ENCODE measurements around the gene BTBD9.

BTBD9 gene

GRCh38 chr6:38639498-38640215, at the start of gene BTBD9:
TSS of gene BTBD9 (minus strand) at chr6:38639929.
- peak; percentile 47 to 74 for DNase-seq (ENCODE audit: low read depth in 2 of 2)

- DNase-seq (ENCODE audit: low read depth in 2 of 2), result no peak
Measured at GRCh38 chr6:38688579-38689087, 48.9 kb upstream of the BTBD9 start.

- DNase-seq (ENCODE audit: low read depth in 2 of 2), result no peak
Measured at GRCh38 chr6:38687549-38687948, 47.8 kb upstream of the BTBD9 start.

- DNase-seq (ENCODE audit: low read depth in 2 of 2), result no peak
Measured at GRCh38 chr6:38687043-38687353, 47.3 kb upstream of the BTBD9 start.

GRCh38 chr6:38686270-38687042, 46.7 kb upstream of the BTBD9 start:
- no peak for DNase-seq (ENCODE audit: low read depth in 2 of 2)

GRCh38 chr6:38684904-38685303, 45.2 kb upstream of the BTBD9 start:
- DNase-seq (ENCODE audit: low read depth in 2 of 2), result no peak

GRCh38 chr6:38684237-38684636, 44.5 kb upstream of the BTBD9 start:
- DNase-seq (ENCODE audit: low read depth in 2 of 2), result no peak

- DNase-seq (ENCODE audit: low read depth in 2 of 2), result no peak
Measured at GRCh38 chr6:38681850-38682249, 42.1 kb upstream of the BTBD9 start.

GRCh38 chr6:38679668-38680067, 39.9 kb upstream of the BTBD9 start:
- no peak for DNase-seq (ENCODE audit: low read depth in 2 of 2)

GRCh38 chr6:38678178-38678760, 38.5 kb upstream of the BTBD9 start:
- no peak for DNase-seq (ENCODE audit: low read depth in 2 of 2)

GRCh38 chr6:38676974-38677544, 37.3 kb upstream of the BTBD9 start:
- DNase-seq (ENCODE audit: low read depth in 2 of 2), result no peak

GRCh38 chr6:38676236-38676973, 36.7 kb upstream of the BTBD9 start:
- DNase-seq (ENCODE audit: low read depth in 2 of 2), result no peak

- no peak for DNase-seq (ENCODE audit: low read depth in 2 of 2)
Measured at GRCh38 chr6:38673397-38674165, 33.9 kb upstream of the BTBD9 start.

GRCh38 chr6:38671885-38672467, 32.2 kb upstream of the BTBD9 start:
- no peak for DNase-seq (ENCODE audit: low read depth in 2 of 2)

- no peak for DNase-seq (ENCODE audit: low read depth in 2 of 2)
Measured at GRCh38 chr6:38658418-38659167, 18.9 kb upstream of the BTBD9 start.

- DNase-seq (ENCODE audit: low read depth in 2 of 2), result no peak
Measured at GRCh38 chr6:38656896-38657295, 17.2 kb upstream of the BTBD9 start.

- no peak for DNase-seq (ENCODE audit: low read depth in 2 of 2)
Measured at GRCh38 chr6:38654263-38654662, 14.5 kb upstream of the BTBD9 start.

GRCh38 chr6:38651121-38651784, 11.5 kb upstream of the BTBD9 start:
- DNase-seq (ENCODE audit: low read depth in 2 of 2), result no peak

GRCh38 chr6:38650207-38650752, 10.6 kb upstream of the BTBD9 start:
- DNase-seq (ENCODE audit: low read depth in 2 of 2), result no peak

All from stimulated activated CD8-positive, alpha-beta memory T cell treated with anti-CD3 and anti-CD28 coated beads, Interleukin-7, amount 100 ng/mL, for 4 hours (primary cell).